Measurements from ENCODE around the gene MYPN.

DNA sequence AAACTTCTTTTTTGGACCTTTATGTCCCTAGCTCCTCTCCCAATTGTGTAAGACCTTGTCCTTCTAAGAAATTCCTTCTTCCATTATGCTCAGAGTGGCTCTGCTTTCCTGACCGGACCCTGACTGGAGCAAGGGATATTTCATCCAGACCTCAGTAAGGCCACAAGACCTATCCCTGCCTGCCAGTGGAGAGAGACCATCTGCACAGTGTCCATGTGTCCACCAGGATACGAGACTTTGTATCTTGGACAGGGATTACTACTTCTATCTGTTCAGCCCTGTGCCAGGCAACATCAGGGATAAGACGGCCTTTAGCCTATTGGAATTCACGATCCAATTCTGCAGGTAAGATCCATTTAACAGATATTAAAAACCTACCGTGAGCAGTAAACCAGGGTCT is 129.8 kb downstream of the MYPN start:
- TF ChIP-seq EZH2 (IDR thresholded peaks at IDR 0.05; ENCODE audit: borderline replicate concordance, low read length) = no peak
- TF ChIP-seq, protein P1, sequence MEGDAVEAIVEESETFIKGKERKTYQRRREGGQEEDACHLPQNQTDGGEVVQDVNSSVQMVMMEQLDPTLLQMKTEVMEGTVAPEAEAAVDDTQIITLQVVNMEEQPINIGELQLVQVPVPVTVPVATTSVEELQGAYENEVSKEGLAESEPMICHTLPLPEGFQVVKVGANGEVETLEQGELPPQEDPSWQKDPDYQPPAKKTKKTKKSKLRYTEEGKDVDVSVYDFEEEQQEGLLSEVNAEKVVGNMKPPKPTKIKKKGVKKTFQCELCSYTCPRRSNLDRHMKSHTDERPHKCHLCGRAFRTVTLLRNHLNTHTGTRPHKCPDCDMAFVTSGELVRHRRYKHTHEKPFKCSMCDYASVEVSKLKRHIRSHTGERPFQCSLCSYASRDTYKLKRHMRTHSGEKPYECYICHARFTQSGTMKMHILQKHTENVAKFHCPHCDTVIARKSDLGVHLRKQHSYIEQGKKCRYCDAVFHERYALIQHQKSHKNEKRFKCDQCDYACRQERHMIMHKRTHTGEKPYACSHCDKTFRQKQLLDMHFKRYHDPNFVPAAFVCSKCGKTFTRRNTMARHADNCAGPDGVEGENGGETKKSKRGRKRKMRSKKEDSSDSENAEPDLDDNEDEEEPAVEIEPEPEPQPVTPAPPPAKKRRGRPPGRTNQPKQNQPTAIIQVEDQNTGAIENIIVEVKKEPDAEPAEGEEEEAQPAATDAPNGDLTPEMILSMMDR (IDR thresholded peaks at IDR 0.05; ENCODE audit: low read length) = no peak

Data from OCI-LY1 (cell line).